Endodermal cell (in vitro differentiated cells): Measurements from ENCODE around the gene EGLN1. TPM values are rescaled to one million over a fixed set of nuclear protein-coding genes. Genes with fewer than 3 reads are reported as not detected.

Experiments
- DNase-seq: peaks from one replicate; pipeline ENCODE4 v3.0.0-alpha.2; 2017
- H3K27ac ChIP-seq: 2 replicates; pipeline ENCODE4 v1.5.1; 2013; ENCODE audit warnings: mild to moderate bottlenecking, low read depth, low read length, moderate library complexity
- H3K27me3 ChIP-seq: 2 replicates; pipeline ENCODE4 v1.6.1; 2013; ENCODE audit warnings: mild to moderate bottlenecking, low read length, moderate library complexity; ENCODE audit not compliant: insufficient read depth, control insufficient read depth, poor library complexity, severe bottlenecking
- H3K36me3 ChIP-seq: 2 replicates; pipeline ENCODE4 v1.7.0; 2013; ENCODE audit warnings: mild to moderate bottlenecking, low read length, moderate library complexity; ENCODE audit not compliant: control insufficient read depth, insufficient read depth
- H3K4me1 ChIP-seq: one replicate; pipeline ENCODE4 v1.7.0; 2013; ENCODE audit warnings: low read length; ENCODE audit not compliant: control insufficient read depth, insufficient read depth
- H3K4me3 ChIP-seq: 2 replicates; pipeline ENCODE4 v1.5.1; 2013; ENCODE audit warnings: mild to moderate bottlenecking, low read length, moderate library complexity
- H3K9ac ChIP-seq: 2 replicates; pipeline ENCODE4 v1.6.1; 2013; ENCODE audit warnings: mild to moderate bottlenecking, low read length, moderate library complexity; ENCODE audit not compliant: poor library complexity, severe bottlenecking; ENCODE audit errors: extremely low read depth
- H3K9me3 ChIP-seq: 2 replicates; pipeline ENCODE4 v1.6.1; 2013; ENCODE audit warnings: mild to moderate bottlenecking, low read length, moderate library complexity; ENCODE audit not compliant: control insufficient read depth
- H3K27ac Mint-ChIP-seq: 2 replicates; pipeline ENCODE4 v1.8.0; 2020; ENCODE audit warnings: mixed read lengths
- H3K27me3 Mint-ChIP-seq: 2 replicates; pipeline ENCODE4 v1.8.0; 2021; ENCODE audit warnings: mild to moderate bottlenecking, mixed read lengths; ENCODE audit not compliant: insufficient read depth
- H3K36me3 Mint-ChIP-seq: 2 replicates; pipeline ENCODE4 v1.8.0; 2020; ENCODE audit warnings: low read depth, mixed read lengths
- H3K4me1 Mint-ChIP-seq: 2 replicates; pipeline ENCODE4 v1.8.0; 2020; ENCODE audit warnings: mixed read lengths
- H3K4me3 Mint-ChIP-seq: 2 replicates; pipeline ENCODE4 v1.8.0; 2020; ENCODE audit warnings: mild to moderate bottlenecking, moderate library complexity, mixed read lengths
- H3K9me3 Mint-ChIP-seq: 2 replicates; pipeline ENCODE4 v1.8.0; 2020; ENCODE audit warnings: mild to moderate bottlenecking, mixed read lengths
- WGBS, 2 experiments: methylation state at CpG; one replicate each; pipeline versions ENCODE4 v1.1.5 to v1.1.7; 2013; ENCODE audit warnings: missing lambda C conversion rate in 2 of 2, mixed read lengths in 1 of 2; ENCODE audit not compliant: insufficient coverage in 1 of 2, insufficient read length in 1 of 2; 5-methylcytosine and 5-hydroxymethylcytosine counted together
- total RNA-seq, 2 donors: library from RNA; stranded (reverse); fragmentation: NEBNext Ultra II Directional in 1 of 2; extraction: Animal tissue kit (Norgen Biotek cat#: 25700) in 1 of 2; gene quantifications; 2 replicates in 1 of 2; 3 replicates in 1 of 2; pipeline ENCODE4 v1.2.1, GENCODE V29; 2021
- TF ChIP-seq, protein P1 (sequence below): fragments of 200-600 bp; sonication (generic); conservative IDR thresholded peaks from 2 replicates; pipeline ENCODE4 v1.5.0; 2021; ENCODE audit warnings: antibody characterized with exemption, mild to moderate bottlenecking

Gene EGLN1
- total RNA-seq, 2 donors from 2014 or later = 12.2 to 17.4 TPM

- Mint-ChIP-seq H3K27ac (no peak overlapping the region), H3K4me3 (no peak overlapping the region), H3K27me3 (no peaks in the 10 kb centered on the region), H3K4me1 (peaks cover 24% of the 10 kb centered on the region), H3K36me3 (peaks cover 2% of the 10 kb centered on the region), H3K9me3 (no peaks in the 10 kb centered on the region)
- no peak for DNase-seq
- H3K9me3 ChIP-seq = no peaks in the 10 kb centered on the region
- no peak overlapping the region for H3K4me3 ChIP-seq
- H3K27ac ChIP-seq = no peak overlapping the region
- H3K36me3 ChIP-seq = peaks cover 5% of the 10 kb centered on the region
- H3K4me1 ChIP-seq = peaks cover 4% of the 10 kb centered on the region
- TF ChIP-seq, protein P1, sequence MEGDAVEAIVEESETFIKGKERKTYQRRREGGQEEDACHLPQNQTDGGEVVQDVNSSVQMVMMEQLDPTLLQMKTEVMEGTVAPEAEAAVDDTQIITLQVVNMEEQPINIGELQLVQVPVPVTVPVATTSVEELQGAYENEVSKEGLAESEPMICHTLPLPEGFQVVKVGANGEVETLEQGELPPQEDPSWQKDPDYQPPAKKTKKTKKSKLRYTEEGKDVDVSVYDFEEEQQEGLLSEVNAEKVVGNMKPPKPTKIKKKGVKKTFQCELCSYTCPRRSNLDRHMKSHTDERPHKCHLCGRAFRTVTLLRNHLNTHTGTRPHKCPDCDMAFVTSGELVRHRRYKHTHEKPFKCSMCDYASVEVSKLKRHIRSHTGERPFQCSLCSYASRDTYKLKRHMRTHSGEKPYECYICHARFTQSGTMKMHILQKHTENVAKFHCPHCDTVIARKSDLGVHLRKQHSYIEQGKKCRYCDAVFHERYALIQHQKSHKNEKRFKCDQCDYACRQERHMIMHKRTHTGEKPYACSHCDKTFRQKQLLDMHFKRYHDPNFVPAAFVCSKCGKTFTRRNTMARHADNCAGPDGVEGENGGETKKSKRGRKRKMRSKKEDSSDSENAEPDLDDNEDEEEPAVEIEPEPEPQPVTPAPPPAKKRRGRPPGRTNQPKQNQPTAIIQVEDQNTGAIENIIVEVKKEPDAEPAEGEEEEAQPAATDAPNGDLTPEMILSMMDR = no peak
- no peaks in the 10 kb centered on the region for H3K27me3 ChIP-seq
- H3K9ac ChIP-seq = no peak overlapping the region
- 89 to 92% methylated on average over 3 of the region's 4 CpGs for WGBS, 2 experiments
These were observed 47.7 kb downstream of the EGLN1 start for GRCh38 chr1:231374394-231374793.

DNA sequence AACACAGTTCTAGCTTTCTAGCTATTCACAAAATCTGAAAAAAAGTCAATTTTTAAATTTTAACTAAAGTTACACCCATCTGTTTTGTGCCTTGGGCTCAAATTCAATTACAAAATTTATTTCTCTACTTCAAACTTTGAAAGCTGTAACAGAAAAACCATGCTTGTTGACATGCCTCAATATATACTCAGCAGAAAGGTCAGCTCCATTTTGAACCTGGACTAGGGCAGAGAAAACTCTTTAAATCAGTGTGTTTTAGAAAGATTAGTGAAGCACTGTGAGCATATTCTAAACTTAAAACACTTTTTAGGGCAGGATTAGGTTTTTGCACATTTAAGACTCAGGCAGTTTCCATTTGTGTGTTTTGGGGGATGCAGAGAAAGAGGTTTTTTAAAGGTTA lies 49.6 kb downstream of the EGLN1 start:
- Histone ChIP-seq H3K36me3 (peaks cover 5% of the 10 kb centered on the region), H3K27me3 (no peaks in the 10 kb centered on the region), H3K4me3 (no peak overlapping the region), H3K9me3 (no peaks in the 10 kb centered on the region), H3K9ac (no peak overlapping the region), H3K27ac (no peak overlapping the region), H3K4me1 (no peaks in the 10 kb centered on the region)
- Mint-ChIP-seq H3K4me3 (no peak overlapping the region), H3K27me3 (no peaks in the 10 kb centered on the region), H3K27ac (no peak overlapping the region), H3K9me3 (no peaks in the 10 kb centered on the region), H3K36me3 (peaks cover 2% of the 10 kb centered on the region), H3K4me1 (peaks cover 12% of the 10 kb centered on the region)
- TF ChIP-seq, protein P1 = no peak
- DNase-seq = no peak

GRCh38 chr1:231369282-231369681 lies 52.8 kb downstream of the EGLN1 start:
- no peaks in the 10 kb centered on the region for H3K4me1 ChIP-seq
- H3K4me3 ChIP-seq = no peak overlapping the region
- no peak for DNase-seq
- Mint-ChIP-seq H3K9me3 (no peaks in the 10 kb centered on the region), H3K4me3 (no peak overlapping the region), H3K36me3 (peaks cover 5% of the 10 kb centered on the region), H3K27ac (no peak overlapping the region), H3K4me1 (peaks cover 4% of the 10 kb centered on the region), H3K27me3 (no peaks in the 10 kb centered on the region)
- H3K27me3 ChIP-seq = no peaks in the 10 kb centered on the region
- peaks cover 5% of the 10 kb centered on the region for H3K36me3 ChIP-seq
- TF ChIP-seq, protein P1 = no peak
- H3K27ac ChIP-seq = no peak overlapping the region
- WGBS, 2 experiments = 86 to 100% methylated on average over 1 to 3 of the region's 3 CpGs
- H3K9ac ChIP-seq = no peak overlapping the region
- H3K9me3 ChIP-seq = no peaks in the 10 kb centered on the region
